ENCODE data around the gene SLX4IP. TPM values are rescaled to one million over a fixed set of nuclear protein-coding genes. Genes with fewer than 3 reads are reported as not detected.
A peak's percentile ranks its signal among the peaks of the same experiment; 100 is the strongest.

The SLX4IP gene
- total and polyA plus RNA-seq, 8 donors = 1.00 to 4.6 (median 2.6) TPM

GRCh38 chr20:10654250-10654610, 219.1 kb downstream of the SLX4IP start:
- intact Hi-C loops (cut with DNase I; ENCODE audit: low total_unique reads) = no loop called here
- H3K9me3 ChIP-seq = no peaks in the 10 kb centered on the region
- no peak for TF ChIP-seq EP300 (IDR thresholded peaks at IDR 0.05)
- TF ChIP-seq, protein P1, sequence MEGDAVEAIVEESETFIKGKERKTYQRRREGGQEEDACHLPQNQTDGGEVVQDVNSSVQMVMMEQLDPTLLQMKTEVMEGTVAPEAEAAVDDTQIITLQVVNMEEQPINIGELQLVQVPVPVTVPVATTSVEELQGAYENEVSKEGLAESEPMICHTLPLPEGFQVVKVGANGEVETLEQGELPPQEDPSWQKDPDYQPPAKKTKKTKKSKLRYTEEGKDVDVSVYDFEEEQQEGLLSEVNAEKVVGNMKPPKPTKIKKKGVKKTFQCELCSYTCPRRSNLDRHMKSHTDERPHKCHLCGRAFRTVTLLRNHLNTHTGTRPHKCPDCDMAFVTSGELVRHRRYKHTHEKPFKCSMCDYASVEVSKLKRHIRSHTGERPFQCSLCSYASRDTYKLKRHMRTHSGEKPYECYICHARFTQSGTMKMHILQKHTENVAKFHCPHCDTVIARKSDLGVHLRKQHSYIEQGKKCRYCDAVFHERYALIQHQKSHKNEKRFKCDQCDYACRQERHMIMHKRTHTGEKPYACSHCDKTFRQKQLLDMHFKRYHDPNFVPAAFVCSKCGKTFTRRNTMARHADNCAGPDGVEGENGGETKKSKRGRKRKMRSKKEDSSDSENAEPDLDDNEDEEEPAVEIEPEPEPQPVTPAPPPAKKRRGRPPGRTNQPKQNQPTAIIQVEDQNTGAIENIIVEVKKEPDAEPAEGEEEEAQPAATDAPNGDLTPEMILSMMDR (IDR thresholded peaks at IDR 0.05) = no peak
- no peak for TF ChIP-seq POLR2A (IDR thresholded peaks at IDR 0.05)
- TF ChIP-seq POLR2AphosphoS5 (IDR thresholded peaks at IDR 0.05) = no peak
- H3K27ac ChIP-seq = peak overlapping the region in 4 of 5 donors; percentile 58 to 86 (median 78)
- H3K4me3 ChIP-seq = no peak overlapping the region
- peaks cover 45 to 94% (median 76%) of the 10 kb centered on the region in 4 donors for H3K36me3 ChIP-seq
- no peak for DNase-seq
- peaks cover 38 to 85% (median 65%) of the 10 kb centered on the region in 4 donors for H3K4me1 ChIP-seq
- H3K27me3 ChIP-seq = no peaks in the 10 kb centered on the region

- 28 to 44% (median 34%) methylated on average over 7 of the region's 7 CpGs for WGBS, 5 donors
- intact Hi-C loops (cut with DNase I; ENCODE audit: low total_unique reads) = no loop called here
- Histone ChIP-seq H3K4me3 (no peak overlapping the region), H3K27ac (peak overlapping the region; percentile 2 to 86 (median 78)), H3K36me3 (peaks cover 41 to 92% (median 73%) of the 10 kb centered on the region in 4 donors), H3K27me3 (no peaks in the 10 kb centered on the region), H3K9me3 (no peaks in the 10 kb centered on the region), H3K4me1 (peaks cover 40 to 87% (median 66%) of the 10 kb centered on the region in 4 donors)
- TF ChIP-seq POLR2AphosphoS5 (IDR thresholded peaks at IDR 0.05) = peak in 1 of 3 donors; percentile 61
- TF ChIP-seq POLR2A (IDR thresholded peaks at IDR 0.05) = no peak
- TF ChIP-seq, protein P1 (IDR thresholded peaks at IDR 0.05) = no peak
- no peak for TF ChIP-seq EP300 (IDR thresholded peaks at IDR 0.05)
- peak; percentile 46 to 76 for DNase-seq
These were observed 219.5 kb downstream of the SLX4IP start for GRCh38 chr20:10654630-10655029.

DNA sequence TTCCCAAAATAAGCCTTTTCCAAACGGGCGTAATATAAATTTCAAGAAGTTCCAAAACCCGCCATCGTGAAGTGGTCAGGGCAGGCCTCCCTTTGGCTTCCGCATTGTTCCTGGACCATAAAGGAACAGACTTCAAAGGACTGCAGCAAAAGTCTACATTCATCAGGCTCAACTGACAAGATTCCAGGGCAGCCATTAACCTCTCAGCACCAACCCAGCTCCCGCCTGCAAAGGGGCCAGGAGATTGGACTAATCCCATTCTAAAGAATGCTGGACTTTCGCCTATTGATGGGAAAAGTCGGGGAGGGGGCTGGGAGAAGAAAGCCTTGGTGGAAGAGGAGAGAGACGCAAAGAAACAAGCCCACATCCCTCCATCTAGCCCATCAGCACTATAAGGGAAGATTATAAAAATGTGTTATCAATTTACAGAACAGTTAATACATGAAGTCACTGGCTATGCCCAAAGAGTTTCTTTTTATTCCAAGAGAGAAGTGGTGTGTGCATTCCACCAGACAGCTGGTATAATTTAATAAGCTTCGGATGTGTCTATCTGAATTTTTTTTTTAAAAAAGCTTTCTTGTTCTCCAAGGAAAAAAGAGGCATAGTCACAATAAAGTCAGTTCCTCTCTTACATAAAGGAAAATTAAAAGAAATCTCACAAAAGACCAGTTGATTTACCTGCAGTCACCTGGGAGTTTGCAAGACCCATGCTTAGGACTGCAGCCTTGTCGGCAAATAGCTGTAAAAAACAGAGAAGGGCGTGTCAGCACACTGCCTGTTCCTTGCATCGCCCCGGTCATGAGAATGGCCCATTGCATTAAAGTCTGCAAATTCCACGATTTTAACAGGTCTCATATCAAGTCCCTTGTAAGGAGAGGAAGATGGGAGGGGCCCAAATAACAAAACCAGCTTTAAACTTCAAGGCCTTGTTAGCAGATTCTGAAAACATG, 220.9 kb downstream of the SLX4IP start:
- 70 to 80% (median 77%) methylated on average over 15 of the region's 15 CpGs for WGBS, 5 donors
- Histone ChIP-seq H3K27ac (peak overlapping the region in 4 of 5 donors; percentile 46 to 86 (median 78)), H3K36me3 (peaks cover 34 to 92% (median 72%) of the 10 kb centered on the region in 4 donors), H3K4me3 (no peak overlapping the region), H3K4me1 (peaks cover 47 to 96% (median 77%) of the 10 kb centered on the region in 4 donors), H3K9me3 (no peaks in the 10 kb centered on the region), H3K27me3 (no peaks in the 10 kb centered on the region)
- no peak for TF ChIP-seq POLR2AphosphoS5 (IDR thresholded peaks at IDR 0.05)
- no peak for TF ChIP-seq POLR2A (IDR thresholded peaks at IDR 0.05)
- no peak for TF ChIP-seq EP300 (IDR thresholded peaks at IDR 0.05)
- TF ChIP-seq, protein P1 (IDR thresholded peaks at IDR 0.05) = no peak
- no peak for DNase-seq
- intact Hi-C loops (cut with DNase I; ENCODE audit: low total_unique reads) = no loop called here

- no peak for DNase-seq
- Histone ChIP-seq H3K27me3 (no peaks in the 10 kb centered on the region), H3K4me1 (peaks cover 40 to 90% (median 70%) of the 10 kb centered on the region in 4 donors), H3K9me3 (no peaks in the 10 kb centered on the region), H3K36me3 (peaks cover 42 to 92% (median 72%) of the 10 kb centered on the region in 4 donors), H3K4me3 (no peak overlapping the region), H3K27ac (peak overlapping the region in 4 of 5 donors; percentile 16 to 66 (median 40))
- TF ChIP-seq POLR2A (IDR thresholded peaks at IDR 0.05) = no peak
- TF ChIP-seq EP300 (IDR thresholded peaks at IDR 0.05) = no peak
- TF ChIP-seq, protein P1 (IDR thresholded peaks at IDR 0.05) = no peak
- no peak for TF ChIP-seq POLR2AphosphoS5 (IDR thresholded peaks at IDR 0.05)
- 76 to 96% (median 88%) methylated on average over 1 of the region's 1 CpG for WGBS, 5 donors
- intact Hi-C loops (cut with DNase I; ENCODE audit: low total_unique reads) = no loop called here
These were observed 222.3 kb downstream of the SLX4IP start for GRCh38 chr20:10657453-10657852.
